H1 (cell line): ENCODE results near the gene LRRC27. TPM values are rescaled to one million over a fixed set of nuclear protein-coding genes. Genes with fewer than 3 reads are reported as not detected.

ENCODE experiments used
- E2F6 ChIP-seq: IDR thresholded peaks from 2 replicates; pipeline ENCODE4 v1.6.1; 2012; ENCODE audit warnings: inconsistent platforms
- FOSL1 ChIP-seq: IDR thresholded peaks from 2 replicates; pipeline ENCODE4 v1.6.1; 2011; ENCODE audit warnings: mild to moderate bottlenecking, low read depth, low read length, moderate library complexity; ENCODE audit not compliant: insufficient read depth
- JUN ChIP-seq: IDR thresholded peaks from 2 replicates; pipeline ENCODE4 v1.6.1; 2011; ENCODE audit warnings: low read depth, mild to moderate bottlenecking, improper control_type of control experiment, low read length
- TAF1 ChIP-seq: IDR thresholded peaks from 2 replicates; pipeline ENCODE4 v1.6.1; 2011; ENCODE audit warnings: mild to moderate bottlenecking, low read depth, low read length
- TEAD4 ChIP-seq: IDR thresholded peaks from 2 replicates; pipeline ENCODE4 v1.6.1; 2012; ENCODE audit warnings: low read depth, low read length, inconsistent platforms, mixed read lengths
- polyA plus RNA-seq, 7 experiments: library from polyadenylated mRNA; depleted of rRNA in 3 of 7; stranded (reverse) in 5 of 7; unstranded in 2 of 7; fragments of >200 nt in 5 of 7; fragments of 200-250 nt in 2 of 7; gene quantifications; 1 replicate in 5 of 7; 2 replicates in 1 of 7; 4 replicates in 1 of 7; pipeline versions ENCODE4 v1.2.1 to v1.2.3, GENCODE V29; 2011 to 2013; ENCODE audit warnings: missing spikeins in 2 of 7, mixed read lengths in 2 of 7
- total RNA-seq: library from RNA; stranded (reverse); fragmentation: NEBNext Ultra II Directional; extraction: Animal tissue kit (Norgen Biotek cat#: 25700); gene quantifications from 2 replicates; pipeline ENCODE4 v1.2.1, GENCODE V29; 2021

LRRC27 gene
- total and polyA plus RNA-seq, 2 of the 8 experiments (the other 6 are each of a cell fraction or from before 2014, with no cell fraction given) = 1.2 to 3.8 TPM

DNA sequence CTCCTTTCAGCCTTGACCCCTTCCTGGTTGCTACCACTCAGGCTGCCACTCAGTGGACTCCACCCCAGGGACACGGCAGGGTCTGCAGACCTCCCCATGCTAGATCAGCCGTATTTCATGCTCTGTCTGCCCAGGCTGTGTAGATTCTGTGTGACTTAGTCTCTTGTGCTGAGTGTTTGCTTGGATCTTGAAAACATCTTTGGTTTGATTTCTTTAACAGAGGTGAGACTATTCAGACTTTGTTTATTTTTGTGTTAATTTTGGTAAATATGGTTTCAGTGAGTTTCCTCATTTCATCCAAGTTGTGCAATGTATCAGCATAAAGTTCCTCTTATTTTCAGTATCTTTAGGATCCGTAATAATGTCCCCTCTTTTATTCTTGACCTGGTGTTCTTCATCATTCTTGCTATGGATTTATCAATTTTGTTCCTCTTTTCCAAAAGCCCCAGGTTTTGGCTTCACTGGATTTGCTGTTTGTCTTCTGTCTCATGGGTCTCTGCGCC lies 43.9 kb downstream of the LRRC27 start (continued):
- TF ChIP-seq FOSL1 (no peak), JUN (no peak), TEAD4 (no peak), TAF1 (no peak), E2F6 (no peak)
- TF ChIP-seq, all 59 proteins: peak for 0
